Mesenchymal stem cell (in vitro differentiated cells and primary cell): ENCODE data around the gene MB21D2.
A peak's percentile ranks its signal among the peaks of the same experiment; 100 is the strongest.

Experiments used
- DNase-seq: peaks from one replicate; pipeline ENCODE4 v3.0.0-alpha.2; 2013
- H2AFZ ChIP-seq: one replicate; pipeline ENCODE4 v1.6.1; 2013; ENCODE audit warnings: low read depth, mild to moderate bottlenecking, control low read depth, inconsistent platforms, low read length, moderate library complexity
- H2AK5ac ChIP-seq: 2 replicates; pipeline ENCODE4 v1.6.1; 2013; ENCODE audit warnings: low read length, moderate library complexity, mild to moderate bottlenecking, inconsistent platforms; ENCODE audit not compliant: severe bottlenecking
- H2BK120ac ChIP-seq: one replicate; pipeline ENCODE4 v1.6.1; 2013; ENCODE audit warnings: low read depth, mild to moderate bottlenecking, inconsistent platforms, low read length, moderate library complexity
- H2BK12ac ChIP-seq, 2 experiments: one replicate each; pipeline ENCODE4 v1.6.1; 2013; ENCODE audit warnings: inconsistent platforms in 2 of 2, low read length in 2 of 2, mild to moderate bottlenecking in 2 of 2, moderate library complexity in 2 of 2, control low read depth in 1 of 2
- H2BK15ac ChIP-seq: one replicate; pipeline ENCODE4 v1.6.1; 2013; ENCODE audit warnings: mild to moderate bottlenecking, low read depth, inconsistent platforms; ENCODE audit not compliant: poor library complexity, severe bottlenecking
- H2BK5ac ChIP-seq: 2 replicates; pipeline ENCODE4 v1.6.1; 2013; ENCODE audit warnings: low read depth, mild to moderate bottlenecking, low read length, control low read depth, inconsistent platforms; ENCODE audit not compliant: poor library complexity, severe bottlenecking
- H3K14ac ChIP-seq, 2 experiments: one replicate each; pipeline ENCODE4 v1.6.1; 2013; ENCODE audit warnings: inconsistent platforms in 2 of 2, low read length in 2 of 2, control low read depth in 1 of 2, mild to moderate bottlenecking in 1 of 2, moderate library complexity in 1 of 2
- H3K18ac ChIP-seq, 2 experiments: one replicate each; pipeline ENCODE4 v1.6.1; 2013; ENCODE audit warnings: inconsistent platforms in 2 of 2, low read length in 2 of 2, control low read depth in 1 of 2, low read depth in 1 of 2, mild to moderate bottlenecking in 1 of 2
- H3K23ac ChIP-seq, 2 experiments: one replicate each; pipeline ENCODE4 v1.6.1; 2013; ENCODE audit warnings: inconsistent platforms in 2 of 2, low read length in 2 of 2, mild to moderate bottlenecking in 2 of 2, moderate library complexity in 2 of 2, control low read depth in 1 of 2
- H3K27ac ChIP-seq: 2 replicates; pipeline ENCODE4 v1.5.1; 2013; ENCODE audit warnings: mild to moderate bottlenecking, moderate library complexity, low read length, control low read depth, inconsistent platforms; ENCODE audit not compliant: poor library complexity, severe bottlenecking
- H3K27me3 ChIP-seq, 2 experiments: 2 replicates each; pipeline versions ENCODE4 v1.6.1 to v1.7.0; 2013; ENCODE audit warnings: low read length in 2 of 2, mild to moderate bottlenecking in 2 of 2, moderate library complexity in 2 of 2, control low read depth in 1 of 2, inconsistent platforms in 1 of 2; ENCODE audit not compliant: control insufficient read depth in 1 of 2, insufficient read depth in 1 of 2
- H3K36me3 ChIP-seq, 2 experiments: 2 replicates each; pipeline versions ENCODE4 v1.6.1 to v1.7.0; 2013; ENCODE audit warnings: low read length in 2 of 2, control low read depth in 1 of 2, inconsistent platforms in 1 of 2, low read depth in 1 of 2, mild to moderate bottlenecking in 1 of 2; ENCODE audit not compliant: insufficient read depth in 2 of 2, control insufficient read depth in 1 of 2
- H3K4ac ChIP-seq, 2 experiments: one replicate each; pipeline ENCODE4 v1.6.1; 2013; ENCODE audit warnings: inconsistent platforms in 2 of 2, low read length in 2 of 2, mild to moderate bottlenecking in 2 of 2, moderate library complexity in 2 of 2, control low read depth in 1 of 2, low read depth in 1 of 2
- H3K4me1 ChIP-seq: 2 replicates; pipeline ENCODE4 v1.6.1; 2013; ENCODE audit warnings: low read depth, low read length, control low read depth; ENCODE audit not compliant: control insufficient read depth, insufficient read depth
- H3K4me2 ChIP-seq: 2 replicates; pipeline ENCODE4 v1.6.1; 2013; ENCODE audit warnings: low read length, mild to moderate bottlenecking, inconsistent platforms; ENCODE audit not compliant: poor library complexity, severe bottlenecking
- H3K4me3 ChIP-seq, 2 experiments: 2 replicates each; pipeline versions ENCODE4 v1.5.1 to v1.7.0; 2013; ENCODE audit warnings: low read length in 2 of 2, mild to moderate bottlenecking in 2 of 2, control low read depth in 1 of 2, low read depth in 1 of 2; ENCODE audit not compliant: insufficient read depth in 1 of 2
- H3K79me1 ChIP-seq: replicated peaks from 2 replicates; pipeline ENCODE4 v1.6.1; 2013; ENCODE audit warnings: mild to moderate bottlenecking, control low read depth, low read length, inconsistent platforms; ENCODE audit not compliant: poor library complexity, severe bottlenecking
- H3K9ac ChIP-seq: 2 replicates; pipeline ENCODE4 v1.7.0; 2013; ENCODE audit warnings: mild to moderate bottlenecking, low read length, moderate library complexity
- H3K9me3 ChIP-seq: 2 replicates; pipeline ENCODE4 v1.7.0; 2013; ENCODE audit warnings: mild to moderate bottlenecking, low read length; ENCODE audit not compliant: control insufficient read depth
- H4K8ac ChIP-seq: one replicate; pipeline ENCODE4 v1.6.1; 2013; ENCODE audit warnings: inconsistent platforms, mild to moderate bottlenecking, low read length, moderate library complexity
- H4K91ac ChIP-seq: one replicate; pipeline ENCODE4 v1.6.1; 2013; ENCODE audit warnings: mild to moderate bottlenecking, low read length, inconsistent platforms
- WGBS: methylation state at CpG from one replicate; pipeline ENCODE4 v1.1.7; 2013; ENCODE audit warnings: mixed read lengths; 5-methylcytosine and 5-hydroxymethylcytosine counted together

Gene MB21D2

DNA sequence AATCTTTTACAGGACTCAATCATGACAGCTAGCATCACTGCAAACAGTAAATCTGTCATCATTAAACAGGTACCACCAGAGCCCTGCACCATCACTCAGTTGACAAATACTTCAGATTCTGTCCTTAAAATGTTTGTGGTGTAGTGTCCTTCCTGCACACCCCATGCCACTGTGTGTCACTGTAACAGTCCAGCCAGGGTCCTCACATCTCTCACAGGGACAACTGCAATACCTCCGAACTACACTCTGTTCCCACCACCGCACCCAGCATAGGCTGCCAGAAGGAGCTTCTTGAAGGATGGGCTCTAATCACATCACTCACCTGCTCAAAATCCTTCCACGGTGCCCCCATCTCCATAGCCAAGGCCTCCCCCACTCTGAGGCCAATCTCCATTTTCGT, 100.2 kb downstream of the MB21D2 start:
- Histone ChIP-seq H3K27me3 (no peaks in the 10 kb centered on the region), H2BK15ac (no peak overlapping the region), H2BK5ac (no peak overlapping the region), H3K79me1 (peaks cover 29% of the 10 kb centered on the region), H4K91ac (no peak overlapping the region), H3K23ac (no peak overlapping the region), H2AK5ac (peak overlapping the region; percentile 5), H3K27ac (no peak overlapping the region), H3K18ac (no peak overlapping the region), H3K4me3 (no peak overlapping the region), H3K9me3 (no peaks in the 10 kb centered on the region), H4K8ac (no peak overlapping the region), H3K14ac (no peak overlapping the region), H2BK120ac (no peak overlapping the region), H3K4me2 (no peak overlapping the region), H2BK12ac (no peak overlapping the region), H2AFZ (no peak overlapping the region), H3K4ac (no peak overlapping the region), H3K9ac (peak overlapping the region; percentile 73), H3K36me3 (no peaks in the 10 kb centered on the region), H3K4me1 (peaks cover 10% of the 10 kb centered on the region)
- DNase-seq, result no peak
- WGBS, result 91% methylated on average over 4 of the region's 4 CpGs

- Histone ChIP-seq H2BK5ac (no peak overlapping the region), H3K9me3 (no peaks in the 10 kb centered on the region), H3K4me1 (peaks cover 10% of the 10 kb centered on the region), H2AK5ac (no peak overlapping the region), H4K91ac (no peak overlapping the region), H3K14ac (no peak overlapping the region), H3K9ac (peak overlapping the region; percentile 73), H3K4ac (no peak overlapping the region), H3K27me3 (no peaks in the 10 kb centered on the region), H3K4me2 (no peak overlapping the region), H3K23ac (no peak overlapping the region), H3K36me3 (no peaks in the 10 kb centered on the region), H2BK12ac (no peak overlapping the region), H2BK15ac (no peak overlapping the region), H3K18ac (no peak overlapping the region), H3K4me3 (no peak overlapping the region), H4K8ac (no peak overlapping the region), H2BK120ac (no peak overlapping the region), H3K79me1 (peaks cover 26% of the 10 kb centered on the region), H2AFZ (no peak overlapping the region), H3K27ac (no peak overlapping the region)
- 0% methylated on average over 1 of the region's 1 CpG for WGBS
- peak; percentile 76 for DNase-seq
Measured at GRCh38 chr3:192817053-192817452, 100.6 kb downstream of the MB21D2 start.

GRCh38 chr3:192816351-192816750, 101.3 kb downstream of the MB21D2 start:
- H4K91ac ChIP-seq, result no peak overlapping the region
- no peak overlapping the region for H3K4ac ChIP-seq
- no peaks in the 10 kb centered on the region for H3K36me3 ChIP-seq
- H2AK5ac ChIP-seq, result no peak overlapping the region
- peaks cover 21% of the 10 kb centered on the region for H3K79me1 ChIP-seq
- no peak overlapping the region for H2BK5ac ChIP-seq
- H3K27ac ChIP-seq, result no peak overlapping the region
- H2BK120ac ChIP-seq, result no peak overlapping the region
- H4K8ac ChIP-seq, result no peak overlapping the region
- no peak overlapping the region for H3K4me3 ChIP-seq
- H3K9ac ChIP-seq, result peak overlapping the region; percentile 73
- H2BK12ac ChIP-seq, result no peak overlapping the region
- H2AFZ ChIP-seq, result no peak overlapping the region
- peak; percentile 71 for DNase-seq
- H3K14ac ChIP-seq, result no peak overlapping the region
- H2BK15ac ChIP-seq, result no peak overlapping the region
- peaks cover 10% of the 10 kb centered on the region for H3K4me1 ChIP-seq
- no peak overlapping the region for H3K18ac ChIP-seq
- WGBS, result 74% methylated on average over 4 of the region's 4 CpGs
- no peak overlapping the region for H3K23ac ChIP-seq
- H3K9me3 ChIP-seq, result no peaks in the 10 kb centered on the region
- H3K4me2 ChIP-seq, result no peak overlapping the region
- H3K27me3 ChIP-seq, result no peaks in the 10 kb centered on the region

GRCh38 chr3:192812743-192813383, 104.8 kb downstream of the MB21D2 start:
- no peak overlapping the region for H3K27ac ChIP-seq
- H2AFZ ChIP-seq, result no peak overlapping the region
- no peaks in the 10 kb centered on the region for H3K9me3 ChIP-seq
- no peak overlapping the region for H2BK5ac ChIP-seq
- H3K4ac ChIP-seq, result no peak overlapping the region
- H2BK120ac ChIP-seq, result no peak overlapping the region
- WGBS, result 39% methylated on average over 2 of the region's 4 CpGs
- H3K79me1 ChIP-seq, result peaks cover 22% of the 10 kb centered on the region
- no peak overlapping the region for H2AK5ac ChIP-seq
- H3K4me1 ChIP-seq, result peaks cover 4% of the 10 kb centered on the region
- no peak overlapping the region for H3K4me2 ChIP-seq
- no peak overlapping the region for H2BK15ac ChIP-seq
- peak overlapping the region; percentile 50 for H3K9ac ChIP-seq
- no peak overlapping the region for H3K14ac ChIP-seq
- H3K36me3 ChIP-seq, result no peaks in the 10 kb centered on the region
- no peak overlapping the region for H3K23ac ChIP-seq
- H3K27me3 ChIP-seq, result no peaks in the 10 kb centered on the region
- no peak overlapping the region for H3K18ac ChIP-seq
- peak; percentile 78 for DNase-seq
- H4K91ac ChIP-seq, result no peak overlapping the region
- no peak overlapping the region for H4K8ac ChIP-seq
- no peak overlapping the region for H2BK12ac ChIP-seq
- no peak overlapping the region for H3K4me3 ChIP-seq
